ENCODE data around the gene ADGRV1.

The ADGRV1 gene

GRCh38 chr5:91106842-91107511 is 548.4 kb downstream of the ADGRV1 start:
- no peak for DNase-seq (ENCODE audit: low spot score)

GRCh38 chr5:91109634-91110033 is 551.0 kb downstream of the ADGRV1 start:
- DNase-seq (ENCODE audit: low spot score) = no peak

DNA sequence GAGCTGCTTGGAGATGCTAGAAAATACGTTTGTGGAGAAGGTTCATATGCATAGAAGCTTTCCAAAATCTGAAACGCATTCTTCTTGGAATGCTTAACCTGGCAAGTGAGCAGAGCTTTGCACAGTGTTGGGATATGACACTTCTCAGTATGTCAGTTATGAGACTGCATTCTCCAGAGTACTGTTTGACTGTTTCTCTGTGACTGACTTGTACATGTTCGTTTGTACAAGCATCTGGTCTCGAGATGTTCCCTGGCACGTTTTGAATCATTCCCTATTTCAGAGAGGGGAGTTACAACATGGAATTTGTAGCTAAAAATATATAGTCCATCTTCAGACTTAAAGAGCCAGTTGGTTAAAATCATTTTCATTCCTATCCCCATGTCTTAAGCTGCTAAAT is 552.1 kb downstream of the ADGRV1 start:
- no peak for DNase-seq (ENCODE audit: low spot score)

DNA sequence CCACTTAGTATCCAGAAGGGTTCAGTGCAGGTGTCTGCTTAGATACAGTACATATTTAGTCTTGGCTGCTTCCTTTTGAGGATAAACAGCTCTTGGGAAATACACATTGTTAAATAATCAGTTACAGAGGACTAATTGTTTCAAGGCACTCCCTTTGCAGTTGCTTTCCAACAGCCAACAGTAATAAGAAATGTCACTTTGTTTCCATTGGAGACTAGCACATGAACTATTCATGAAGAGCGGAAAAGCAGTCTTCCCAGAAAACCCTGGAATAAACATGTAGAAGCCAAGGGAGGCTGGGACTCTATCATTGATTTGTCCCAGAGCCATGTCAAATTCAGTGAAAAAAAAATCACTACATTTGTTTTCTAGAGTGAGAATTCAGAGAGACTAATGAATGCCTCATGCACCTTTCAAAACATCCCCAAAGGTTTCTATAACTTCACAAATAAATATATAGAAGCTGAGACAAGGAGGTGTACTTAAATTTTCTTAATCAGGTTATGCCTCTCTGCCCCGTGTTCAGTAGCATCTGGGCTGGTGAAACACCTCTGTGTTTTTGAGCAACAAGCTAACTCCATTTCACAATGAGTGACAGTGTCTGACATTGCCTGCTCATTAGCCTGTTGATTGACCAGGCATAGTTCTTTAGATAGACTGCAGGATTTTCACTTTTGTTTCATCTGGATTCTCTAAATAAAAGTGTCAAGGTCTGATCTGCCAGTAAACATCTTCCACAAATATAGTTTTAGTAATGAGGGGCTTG is 553.1 kb downstream of the ADGRV1 start:
- peak; percentile 92 for DNase-seq (ENCODE audit: low spot score)

GRCh38 chr5:91114658-91115057 is 556.1 kb downstream of the ADGRV1 start:
- DNase-seq (ENCODE audit: low spot score) = no peak

- no peak for DNase-seq (ENCODE audit: low spot score)
Observed at GRCh38 chr5:91118354-91118753, 559.8 kb downstream of the ADGRV1 start.

GRCh38 chr5:91118796-91119195 is 560.2 kb downstream of the ADGRV1 start:
- DNase-seq (ENCODE audit: low spot score) = no peak

GRCh38 chr5:91119217-91119616 is 560.6 kb downstream of the ADGRV1 start:
- no peak for DNase-seq (ENCODE audit: low spot score)

DNA sequence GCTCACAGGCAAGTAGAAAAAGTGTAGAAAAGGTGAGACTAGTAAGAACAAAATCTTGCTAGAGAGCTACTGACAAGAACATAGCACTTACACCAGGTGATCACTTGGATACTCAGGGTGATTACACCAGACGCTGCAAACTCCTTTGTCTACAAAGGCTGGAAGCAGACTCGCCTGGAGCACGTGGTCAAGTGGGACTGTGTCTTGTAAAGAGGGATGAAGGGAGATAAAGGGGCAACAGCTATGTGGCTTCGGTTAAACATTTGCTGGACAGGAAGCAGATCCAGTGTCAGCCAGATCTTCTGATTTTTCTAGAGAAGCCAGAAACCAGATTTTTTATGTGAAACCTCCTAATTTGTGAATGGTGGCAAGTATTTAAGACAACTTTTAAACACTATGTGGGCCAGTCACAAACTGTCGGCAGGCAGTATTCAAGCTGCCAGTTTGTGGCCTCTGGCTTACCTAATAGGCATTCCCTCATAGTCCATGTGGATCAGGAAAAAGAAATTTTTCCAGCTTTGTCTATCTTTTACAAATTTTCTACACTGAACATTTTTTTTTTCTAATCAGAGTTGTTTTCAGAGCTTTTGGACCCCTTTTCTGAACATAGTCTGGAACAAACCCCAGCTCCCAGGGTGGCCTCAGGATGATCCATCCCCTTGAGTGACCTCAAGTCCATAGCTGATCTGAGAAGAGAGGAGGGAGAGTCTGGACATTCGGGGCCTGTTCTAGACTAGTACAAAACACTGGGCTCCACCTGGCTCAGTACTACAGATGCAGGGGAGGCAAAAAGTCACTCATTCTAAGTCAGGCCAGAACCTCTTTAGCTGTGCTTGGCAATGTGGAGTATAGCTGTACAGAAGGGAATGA is 561.6 kb downstream of the ADGRV1 start:
- DNase-seq (ENCODE audit: low spot score) = no peak

DNA sequence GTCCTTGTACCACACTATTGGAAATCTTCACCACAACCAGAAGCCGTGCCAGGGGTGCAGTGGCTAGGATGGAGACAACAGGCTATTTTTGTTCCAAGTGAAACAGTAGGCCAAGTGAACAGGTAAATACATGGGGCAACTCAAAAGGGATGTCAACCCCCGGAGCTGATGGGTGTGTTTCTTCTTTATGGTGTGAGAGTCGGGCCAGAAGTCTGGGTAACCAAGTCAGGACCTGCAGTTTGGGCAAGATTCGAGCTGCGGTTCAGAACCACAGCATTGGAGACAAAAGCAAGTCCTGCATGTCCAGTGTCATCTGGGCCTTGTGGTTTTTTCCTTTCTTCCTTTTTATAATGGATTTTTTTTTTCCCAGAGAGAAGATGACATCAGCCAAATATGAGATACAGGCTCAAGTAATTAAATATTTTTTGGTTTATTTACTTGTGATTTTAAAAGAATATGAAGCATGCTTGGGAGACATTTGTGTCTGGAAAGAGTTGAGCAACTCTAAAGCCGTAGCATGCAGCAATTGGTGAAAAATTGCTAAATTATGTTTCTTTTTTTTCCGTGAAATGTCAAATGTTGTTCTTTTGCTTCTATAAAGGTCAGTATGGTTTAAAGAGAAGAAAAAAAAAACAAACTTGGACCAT is 562.9 kb downstream of the ADGRV1 start:
- DNase-seq (ENCODE audit: low spot score) = no peak

DNA sequence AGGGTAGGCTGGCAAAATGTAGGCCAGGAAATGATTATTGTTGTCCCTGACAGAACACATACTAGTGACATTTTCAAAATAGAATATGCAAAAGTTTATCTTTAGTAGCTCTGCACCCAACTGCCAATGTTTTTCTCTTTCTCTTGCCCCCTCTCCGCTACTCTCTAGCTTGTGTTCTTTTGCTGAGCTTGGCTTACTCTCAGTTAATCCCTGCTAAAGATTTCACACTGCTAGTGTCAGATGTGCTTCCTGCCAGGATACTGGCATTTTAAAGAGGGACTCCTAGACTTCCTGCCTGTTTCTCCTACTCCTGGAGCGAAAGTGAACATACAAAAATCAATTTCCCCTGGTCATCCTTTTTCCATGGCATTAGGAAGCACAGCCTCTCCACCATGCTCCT is 564.1 kb downstream of the ADGRV1 start:
- no peak for DNase-seq (ENCODE audit: low spot score)

DNA sequence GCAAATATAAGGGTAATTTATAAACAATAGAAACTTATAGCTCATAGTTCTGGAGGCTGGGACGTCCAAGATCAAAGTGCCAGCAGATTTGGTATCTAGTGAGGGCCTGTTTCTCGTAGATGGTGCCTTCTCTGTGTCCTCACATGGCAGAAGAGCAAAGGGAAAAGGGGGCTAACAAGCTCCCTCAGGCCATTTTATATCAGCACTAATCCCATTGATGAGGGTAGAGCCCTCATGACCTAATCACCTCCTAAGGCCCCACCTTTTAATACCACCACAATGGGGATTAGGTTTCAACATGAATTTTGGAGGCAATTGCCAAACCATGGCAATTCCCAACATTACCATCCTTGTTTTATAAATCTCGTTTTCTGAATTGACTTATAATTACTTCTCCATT is 564.7 kb downstream of the ADGRV1 start:
- no peak for DNase-seq (ENCODE audit: low spot score)

GRCh38 chr5:91123901-91124300 is 565.3 kb downstream of the ADGRV1 start:
- no peak for DNase-seq (ENCODE audit: low spot score)

DNA sequence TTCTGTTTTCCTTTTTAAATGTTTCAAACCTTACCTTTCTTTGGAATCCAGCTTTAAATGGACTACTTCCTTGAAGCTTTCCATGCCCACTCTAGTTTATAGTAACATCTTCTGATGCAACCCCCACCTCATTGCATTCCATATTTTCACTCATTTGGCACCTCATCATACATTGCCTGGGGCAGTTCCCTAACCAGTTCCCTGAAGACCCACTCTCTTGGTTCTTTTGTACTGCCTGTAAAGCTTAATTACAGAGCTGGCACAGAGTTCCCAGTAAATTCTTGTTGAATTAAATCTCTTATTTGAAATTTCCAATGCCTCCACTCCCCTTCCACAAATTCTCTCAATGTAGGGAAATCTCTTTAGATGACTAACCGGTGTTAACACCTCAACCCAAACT is 567.3 kb downstream of the ADGRV1 start:
- DNase-seq (ENCODE audit: low spot score) = no peak

DNA sequence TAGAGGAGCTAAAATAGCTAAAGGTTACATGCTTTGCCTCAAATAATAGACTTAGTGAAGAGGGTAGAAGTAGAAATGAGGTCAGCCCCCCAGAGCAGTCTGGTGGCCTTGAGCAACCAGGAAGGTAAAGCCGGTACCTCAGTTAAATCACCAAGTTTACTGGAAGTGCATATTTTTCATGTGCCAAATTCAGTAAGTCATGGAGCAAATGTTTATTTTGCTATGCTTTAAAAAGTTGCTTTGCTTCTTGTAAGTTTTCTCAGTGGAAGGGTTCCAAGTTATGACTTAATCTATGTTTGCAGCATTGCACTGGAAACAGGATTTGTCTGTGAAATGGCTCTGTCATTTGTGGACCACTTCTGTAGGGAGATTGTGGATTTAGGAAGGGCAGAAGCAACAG is 567.9 kb downstream of the ADGRV1 start:
- DNase-seq (ENCODE audit: low spot score) = no peak

DNA sequence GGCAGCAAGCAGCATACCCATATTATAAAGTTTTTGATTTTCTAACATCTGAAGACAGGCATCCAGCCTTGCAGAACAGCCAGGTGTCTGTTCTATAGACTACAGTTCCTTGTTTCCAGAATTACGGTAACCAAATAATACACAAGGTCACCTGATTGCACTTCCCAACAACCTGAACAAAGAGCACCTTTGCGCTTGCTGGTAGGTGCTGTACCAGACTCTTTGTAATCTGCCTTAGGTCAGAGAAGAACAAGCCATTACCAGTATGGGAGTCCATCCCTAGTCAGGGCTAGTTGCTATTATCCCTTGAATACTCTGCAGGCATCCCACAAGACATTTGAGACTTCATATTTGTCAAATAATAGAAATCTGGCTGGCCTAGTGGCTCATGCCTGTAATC is 568.3 kb downstream of the ADGRV1 start:
- no peak for DNase-seq (ENCODE audit: low spot score)

GRCh38 chr5:91127456-91128081 is 569.0 kb downstream of the ADGRV1 start:
- no peak for DNase-seq (ENCODE audit: low spot score)

DNA sequence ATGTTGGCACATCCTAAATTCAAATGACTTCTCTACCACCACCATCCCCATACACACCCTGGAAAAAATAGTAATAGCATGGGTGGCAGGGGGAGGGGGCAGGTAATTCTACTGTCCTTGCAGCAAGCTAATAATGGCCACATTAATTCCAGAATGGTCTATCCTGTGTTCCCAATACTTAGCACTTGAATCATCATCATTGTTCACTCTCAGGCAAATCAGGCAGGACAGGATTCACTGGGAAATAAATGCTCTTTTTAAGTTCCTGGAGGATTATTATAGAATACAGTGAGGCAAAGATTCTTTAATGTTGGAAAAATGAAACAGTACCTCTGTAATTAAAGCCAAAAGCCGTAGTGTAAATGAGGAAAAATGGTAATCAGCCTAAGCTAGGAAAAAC is 570.0 kb downstream of the ADGRV1 start:
- no peak for DNase-seq (ENCODE audit: low spot score)

DNA sequence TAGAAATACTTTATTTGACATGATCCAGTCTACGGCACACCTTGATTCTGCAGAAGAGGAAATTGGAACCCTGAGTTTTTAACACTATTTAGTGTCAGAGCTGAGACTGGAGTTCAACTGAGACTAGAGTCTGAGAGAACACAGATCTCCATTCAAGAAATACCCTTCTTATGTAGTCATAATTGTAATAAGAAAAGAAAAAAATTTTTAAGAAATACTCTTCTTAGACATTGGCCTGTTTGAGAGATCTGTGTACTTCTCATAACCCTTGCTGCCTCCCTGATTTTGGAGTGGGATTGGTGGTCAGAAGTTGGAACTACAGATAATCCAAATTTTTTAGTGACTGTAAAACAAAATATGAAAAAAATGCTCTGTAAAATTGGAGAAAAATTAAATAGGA is 571.2 kb downstream of the ADGRV1 start:
- no peak for DNase-seq (ENCODE audit: low spot score)

DNA sequence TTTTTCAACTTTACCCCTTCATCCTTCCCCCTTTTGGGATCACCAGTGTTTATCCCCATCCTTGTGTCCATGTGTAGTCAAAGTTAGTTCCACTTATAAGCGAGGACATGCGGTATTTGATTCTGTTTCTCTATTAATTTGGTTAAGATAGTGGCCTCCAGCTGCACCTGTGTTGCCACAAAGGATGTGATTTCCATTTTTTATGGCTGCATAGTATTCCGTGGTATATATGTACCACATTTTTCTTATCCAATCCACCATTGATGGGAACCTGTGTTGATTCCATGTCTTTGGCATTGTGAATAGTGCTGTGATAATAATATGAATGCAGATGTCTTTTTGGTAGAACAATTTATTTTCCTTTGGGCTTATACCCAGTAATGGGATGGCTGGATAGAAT is 572.2 kb downstream of the ADGRV1 start:
- DNase-seq (ENCODE audit: low spot score) = no peak

DNA sequence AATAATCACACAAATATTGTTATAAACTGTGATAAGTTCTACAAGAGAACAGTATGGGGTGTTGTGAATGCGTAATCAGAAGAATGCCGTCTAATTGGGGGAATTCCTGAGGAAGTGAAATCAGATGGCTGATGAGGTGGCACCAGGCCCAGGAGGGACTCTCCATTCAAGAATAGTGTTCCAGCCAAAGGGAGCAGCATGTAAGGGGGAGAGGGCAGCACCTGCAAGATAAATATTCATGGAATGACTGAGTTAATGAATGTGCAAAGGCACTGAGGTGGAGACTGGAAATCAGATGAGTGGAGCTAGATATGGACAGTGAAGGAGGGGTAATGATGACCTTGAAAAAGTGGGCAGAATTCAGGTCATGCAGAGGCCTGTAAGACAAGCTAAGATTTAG is 574.0 kb downstream of the ADGRV1 start:
- DNase-seq (ENCODE audit: low spot score) = no peak

GRCh38 chr5:91133183-91133582 is 574.6 kb downstream of the ADGRV1 start:
- no peak for DNase-seq (ENCODE audit: low spot score)
